ENCODE measurements around the gene TOR1B.

TOR1B gene

GRCh38 chr9:129840034-129840433, 37.0 kb downstream of the TOR1B start:
- no peak for DNase-seq

- DNase-seq = no peak
Observed at GRCh38 chr9:129841071-129841470, 38.1 kb downstream of the TOR1B start.

GRCh38 chr9:129845373-129845772, 42.4 kb downstream of the TOR1B start:
- no peak for DNase-seq

GRCh38 chr9:129848712-129849441, 45.9 kb downstream of the TOR1B start:
- no peak for DNase-seq

- no peak for DNase-seq
Observed at GRCh38 chr9:129849901-129850300, 46.9 kb downstream of the TOR1B start.

GRCh38 chr9:129850821-129851550, 48.0 kb downstream of the TOR1B start:
- DNase-seq = no peak

GRCh38 chr9:129851821-129852220, 48.8 kb downstream of the TOR1B start:
- DNase-seq = no peak

GRCh38 chr9:129852579-129852978, 49.6 kb downstream of the TOR1B start:
- DNase-seq = no peak

GRCh38 chr9:129853614-129854013, 50.6 kb downstream of the TOR1B start:
- DNase-seq = no peak

GRCh38 chr9:129854588-129855110, 51.7 kb downstream of the TOR1B start:
- no peak for DNase-seq

- no peak for DNase-seq
Observed at GRCh38 chr9:129857207-129857606, 54.2 kb downstream of the TOR1B start.

- DNase-seq = no peak
Observed at GRCh38 chr9:129858167-129858962, 55.4 kb downstream of the TOR1B start.

Data from hypothalamus (tissue), 51 donors.